Endothelial cell (in vitro differentiated cells): ENCODE data around the gene NANOG. TPM values are rescaled to one million over a fixed set of nuclear protein-coding genes. Genes with fewer than 3 reads are reported as not detected.
A peak's percentile ranks its signal among the peaks of the same experiment; 100 is the strongest.
"Not testable (repeated sequence)": the region's sequence is repeated elsewhere in the genome, so short reads cannot be mapped to it uniquely, and the experiment has no call there.

Source experiments
- DNase-seq: peaks from one replicate; pipeline ENCODE4 v3.0.0; 2021; ENCODE audit warnings: low spot score
- H3K27ac Mint-ChIP-seq: one replicate; pipeline ENCODE4 v1.8.0; 2021; ENCODE audit warnings: mixed read lengths, inconsistent platforms; ENCODE audit not compliant: unreplicated experiment
- H3K27me3 Mint-ChIP-seq: one replicate; pipeline ENCODE4 v1.8.0; 2021; ENCODE audit warnings: mild to moderate bottlenecking, moderate library complexity, mixed read lengths, inconsistent platforms; ENCODE audit not compliant: unreplicated experiment
- H3K36me3 Mint-ChIP-seq: one replicate; pipeline ENCODE4 v1.8.0; 2021; ENCODE audit warnings: mild to moderate bottlenecking, low read depth, mixed read lengths, inconsistent platforms; ENCODE audit not compliant: unreplicated experiment
- H3K4me1 Mint-ChIP-seq: one replicate; pipeline ENCODE4 v1.8.0; 2021; ENCODE audit warnings: mild to moderate bottlenecking, mixed read lengths, inconsistent platforms; ENCODE audit not compliant: unreplicated experiment
- H3K4me3 Mint-ChIP-seq: one replicate; pipeline ENCODE4 v1.8.0; 2021; ENCODE audit warnings: mild to moderate bottlenecking, mixed read lengths, inconsistent platforms; ENCODE audit not compliant: unreplicated experiment
- H3K9me3 Mint-ChIP-seq: one replicate; pipeline ENCODE4 v1.8.0; 2021; ENCODE audit warnings: mixed read lengths, inconsistent platforms; ENCODE audit not compliant: unreplicated experiment
- total RNA-seq: library from RNA; stranded (reverse); fragmentation: NEBNext Ultra II Directional; extraction: Animal tissue kit (Norgen Biotek cat#: 25700); gene quantifications from one replicate; pipeline ENCODE4 v1.2.1, GENCODE V29; 2021; ENCODE audit not compliant: unreplicated experiment
- TF ChIP-seq, protein P1 (sequence below): fragments of 200-600 bp; sonication (generic); IDR thresholded peaks from one replicate; pipeline ENCODE4 v1.5.0; 2021; ENCODE audit warnings: antibody characterized with exemption; ENCODE audit not compliant: unreplicated experiment

NANOG gene
- total RNA-seq, 1 donor from 2014 or later, result 4.5 TPM

DNA sequence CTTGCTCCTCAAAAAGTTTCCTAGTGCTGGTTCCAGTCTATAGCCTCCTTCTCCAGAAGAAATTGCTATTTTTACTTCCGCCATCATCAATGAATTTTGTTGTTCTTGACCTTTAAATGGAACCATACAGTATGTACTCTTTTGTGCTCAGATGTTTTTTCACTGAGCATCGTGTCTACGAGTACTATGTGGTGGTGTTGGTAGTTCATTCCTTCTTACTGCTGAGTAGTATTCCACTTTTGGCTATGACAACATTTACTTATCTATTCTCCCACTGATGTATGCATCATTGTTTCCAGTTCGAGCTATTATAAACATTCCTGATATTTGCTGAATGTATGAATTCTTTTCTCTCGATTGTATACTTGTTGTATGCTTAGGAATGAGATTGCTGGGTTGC is 54.9 kb downstream of the NANOG start:
- peak overlapping the region; percentile 83 for H3K4me3 Mint-ChIP-seq
- peaks cover 3% of the 10 kb centered on the region for H3K27me3 Mint-ChIP-seq
- TF ChIP-seq, protein P1, sequence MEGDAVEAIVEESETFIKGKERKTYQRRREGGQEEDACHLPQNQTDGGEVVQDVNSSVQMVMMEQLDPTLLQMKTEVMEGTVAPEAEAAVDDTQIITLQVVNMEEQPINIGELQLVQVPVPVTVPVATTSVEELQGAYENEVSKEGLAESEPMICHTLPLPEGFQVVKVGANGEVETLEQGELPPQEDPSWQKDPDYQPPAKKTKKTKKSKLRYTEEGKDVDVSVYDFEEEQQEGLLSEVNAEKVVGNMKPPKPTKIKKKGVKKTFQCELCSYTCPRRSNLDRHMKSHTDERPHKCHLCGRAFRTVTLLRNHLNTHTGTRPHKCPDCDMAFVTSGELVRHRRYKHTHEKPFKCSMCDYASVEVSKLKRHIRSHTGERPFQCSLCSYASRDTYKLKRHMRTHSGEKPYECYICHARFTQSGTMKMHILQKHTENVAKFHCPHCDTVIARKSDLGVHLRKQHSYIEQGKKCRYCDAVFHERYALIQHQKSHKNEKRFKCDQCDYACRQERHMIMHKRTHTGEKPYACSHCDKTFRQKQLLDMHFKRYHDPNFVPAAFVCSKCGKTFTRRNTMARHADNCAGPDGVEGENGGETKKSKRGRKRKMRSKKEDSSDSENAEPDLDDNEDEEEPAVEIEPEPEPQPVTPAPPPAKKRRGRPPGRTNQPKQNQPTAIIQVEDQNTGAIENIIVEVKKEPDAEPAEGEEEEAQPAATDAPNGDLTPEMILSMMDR, result no peak
- peak overlapping the region; percentile 99 for H3K27ac Mint-ChIP-seq
- H3K4me1 Mint-ChIP-seq, result peaks cover 35% of the 10 kb centered on the region
- H3K9me3 Mint-ChIP-seq, result no peaks in the 10 kb centered on the region
- DNase-seq, result no peak
- H3K36me3 Mint-ChIP-seq, result peaks cover 8% of the 10 kb centered on the region

DNA sequence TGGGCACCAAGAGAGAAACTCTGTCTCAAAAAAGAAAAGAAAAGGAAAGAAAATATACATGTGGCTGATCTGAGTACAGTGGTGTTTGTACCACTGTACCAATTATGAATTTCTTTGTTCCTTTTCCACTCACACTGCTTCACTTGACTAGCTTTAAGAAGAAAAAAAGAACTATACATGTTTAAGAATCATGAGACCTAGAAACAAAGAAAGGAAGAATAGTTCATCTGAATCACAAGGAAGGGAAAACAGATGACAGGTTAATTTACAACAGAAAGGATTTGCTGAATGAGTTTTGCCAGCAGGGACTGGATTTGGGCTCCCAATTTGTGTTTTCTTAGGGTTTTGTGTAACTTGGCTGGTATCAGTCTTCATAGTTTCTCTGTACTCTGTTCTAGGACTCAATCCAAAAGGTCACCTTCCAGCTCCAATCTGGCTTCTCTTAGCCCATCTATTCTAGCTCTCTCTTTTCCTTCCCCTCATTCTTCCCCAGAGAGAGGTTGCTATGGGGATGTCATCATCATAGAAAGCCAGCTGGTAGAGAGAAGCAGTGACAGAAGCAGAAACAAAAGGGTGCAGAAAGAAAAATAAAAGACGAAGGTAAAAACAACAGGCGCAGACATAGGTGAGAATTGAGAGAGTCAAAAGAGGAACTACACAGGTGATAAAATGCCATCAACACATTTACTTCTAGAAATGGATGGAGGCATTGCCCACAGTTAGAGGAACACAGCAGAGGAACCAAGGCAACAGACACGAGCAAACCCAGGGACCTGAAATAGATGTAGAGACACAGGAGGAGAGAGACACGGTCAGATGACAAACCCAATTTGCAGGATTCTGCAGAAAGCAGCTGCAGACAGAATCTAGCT is 58.3 kb downstream of the NANOG start:
- H3K27ac Mint-ChIP-seq, result peak overlapping the region; percentile 98
- H3K4me1 Mint-ChIP-seq, result peaks cover 34% of the 10 kb centered on the region
- not testable (repeated sequence) for H3K9me3 Mint-ChIP-seq, H3K27me3 Mint-ChIP-seq, DNase-seq
- H3K4me3 Mint-ChIP-seq, result peak overlapping the region; percentile 49
- peaks cover 12% of the 10 kb centered on the region for H3K36me3 Mint-ChIP-seq

DNA sequence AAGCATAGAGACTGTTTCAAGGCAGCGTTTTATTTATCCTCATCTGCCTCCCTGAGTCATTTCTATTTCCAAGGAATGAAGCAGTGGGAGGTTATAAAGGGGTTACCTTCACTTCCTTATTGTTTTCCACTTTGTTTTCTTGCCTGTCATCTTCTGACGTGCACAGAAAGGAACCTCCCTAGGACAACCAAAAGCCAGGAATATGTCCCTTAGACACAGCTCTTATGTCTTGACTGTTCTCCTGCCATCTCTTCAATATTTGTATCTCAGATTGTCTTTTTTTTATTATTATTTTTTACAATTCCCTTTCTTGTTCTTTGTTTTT is 58.9 kb downstream of the NANOG start:
- Mint-ChIP-seq H3K36me3 (peaks cover 12% of the 10 kb centered on the region), H3K4me1 (peaks cover 32% of the 10 kb centered on the region), H3K27ac (peak overlapping the region; percentile 68)
- DNase-seq, H3K4me3 Mint-ChIP-seq, H3K9me3 Mint-ChIP-seq, H3K27me3 Mint-ChIP-seq: not testable (repeated sequence)

Other genes with a start within 250 kb of the NANOG start
- gene APOBEC1, start 123.5 kb upstream of the NANOG start, total RNA-seq, result not detected
- 77.7 TPM for gene GDF3, start 93.6 kb upstream of the NANOG start, total RNA-seq
- gene DPPA3, start 78.0 kb upstream of the NANOG start, total RNA-seq, result 0.26 TPM
- not detected for gene CLEC4C, start 42.0 kb upstream of the NANOG start, total RNA-seq
- not detected for gene NANOGNB, start 24.2 kb upstream of the NANOG start, total RNA-seq
- 0.64 TPM for gene SLC2A14, start 83.5 kb downstream of the NANOG start, total RNA-seq
- 562 TPM for gene SLC2A3, start 146.8 kb downstream of the NANOG start, total RNA-seq
- gene FOXJ2, start 243.3 kb downstream of the NANOG start, total RNA-seq, result 42.7 TPM